ENCODE results near the gene OSBPL3.

DNA sequence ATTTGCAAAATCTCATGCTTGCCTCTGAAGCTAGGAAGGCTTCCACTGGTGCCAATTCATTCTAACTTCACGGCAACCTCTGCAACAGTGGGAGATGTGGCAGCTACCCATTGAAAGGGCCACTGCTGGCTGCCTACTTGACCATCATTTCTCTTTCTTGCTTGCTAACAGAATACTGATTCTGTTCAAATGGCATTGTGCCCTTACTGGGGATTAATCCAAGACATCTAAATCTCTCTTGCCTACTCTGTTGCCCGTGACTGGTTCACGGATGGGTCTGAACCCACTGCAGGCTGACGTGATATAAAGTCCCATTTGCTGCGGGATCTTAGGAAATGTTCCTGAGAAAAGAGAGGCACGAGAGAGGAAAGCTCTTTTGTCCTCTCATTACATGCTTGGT is 171.5 kb downstream of the OSBPL3 start:
- TF ChIP-seq, protein P1, sequence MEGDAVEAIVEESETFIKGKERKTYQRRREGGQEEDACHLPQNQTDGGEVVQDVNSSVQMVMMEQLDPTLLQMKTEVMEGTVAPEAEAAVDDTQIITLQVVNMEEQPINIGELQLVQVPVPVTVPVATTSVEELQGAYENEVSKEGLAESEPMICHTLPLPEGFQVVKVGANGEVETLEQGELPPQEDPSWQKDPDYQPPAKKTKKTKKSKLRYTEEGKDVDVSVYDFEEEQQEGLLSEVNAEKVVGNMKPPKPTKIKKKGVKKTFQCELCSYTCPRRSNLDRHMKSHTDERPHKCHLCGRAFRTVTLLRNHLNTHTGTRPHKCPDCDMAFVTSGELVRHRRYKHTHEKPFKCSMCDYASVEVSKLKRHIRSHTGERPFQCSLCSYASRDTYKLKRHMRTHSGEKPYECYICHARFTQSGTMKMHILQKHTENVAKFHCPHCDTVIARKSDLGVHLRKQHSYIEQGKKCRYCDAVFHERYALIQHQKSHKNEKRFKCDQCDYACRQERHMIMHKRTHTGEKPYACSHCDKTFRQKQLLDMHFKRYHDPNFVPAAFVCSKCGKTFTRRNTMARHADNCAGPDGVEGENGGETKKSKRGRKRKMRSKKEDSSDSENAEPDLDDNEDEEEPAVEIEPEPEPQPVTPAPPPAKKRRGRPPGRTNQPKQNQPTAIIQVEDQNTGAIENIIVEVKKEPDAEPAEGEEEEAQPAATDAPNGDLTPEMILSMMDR (IDR thresholded peaks at IDR 0.05; ENCODE audit: poor library complexity, severe bottlenecking): no peak
- TF ChIP-seq EP300 (conservative IDR thresholded peaks at IDR 0.05; ENCODE audit: poor library complexity, severe bottlenecking) (no peak), TAF1 (IDR thresholded peaks at IDR 0.05; ENCODE audit: low read depth) (no peak)

Data from neural cell (in vitro differentiated cells).